A673 (cell line): ENCODE data around the gene THY1. TPM values are rescaled to one million over a fixed set of nuclear protein-coding genes. Genes with fewer than 3 reads are reported as not detected.

Experiments used
- BruUV-seq: library from RNA; stranded (reverse); fragments of 400-500 nt; replicated peaks from 2 replicates; lab custom pipeline; 2021; lab: Mats Ljungman, UMichigan
- CTCF ChIA-PET: fragments of 300-600 bp; sonication (Branson Sonifier 250); formaldehyde crosslinking; loops from one replicate; lab custom pipeline; 2022; ENCODE audit warnings: antibody characterized with exemption; lab: Charles Lee
- POLR2A ChIA-PET: fragments of 300-600 bp; sonication (Branson Sonifier 250); formaldehyde crosslinking; loops from one replicate; lab custom pipeline; 2022; ENCODE audit warnings: antibody characterized with exemption; ENCODE audit not compliant: low non-redundant PET; lab: Charles Lee
- DNase-seq: peaks from one replicate; pipeline ENCODE4 v3.0.0-alpha.2; 2015; ENCODE audit warnings: low spot score
- H3K27ac ChIP-seq: fragments of 200-600 bp; sonication (generic); 2 replicates; pipeline ENCODE4 v1.5.1; 2016; ENCODE audit warnings: mixed run types, low read depth, mild to moderate bottlenecking, mixed read lengths, antibody characterized with exemption, low read length; ENCODE audit not compliant: poor library complexity, severe bottlenecking
- H3K27me3 ChIP-seq: fragments of 200-600 bp; sonication (generic); replicated peaks from 2 replicates; pipeline ENCODE4 v1.6.1; 2017; ENCODE audit warnings: mixed run types, low read depth, mild to moderate bottlenecking, mixed read lengths, antibody characterized with exemption, low read length; ENCODE audit not compliant: insufficient read depth, poor library complexity
- H3K36me3 ChIP-seq: fragments of 200-600 bp; sonication (generic); 2 replicates; pipeline ENCODE4 v1.6.1; 2016; ENCODE audit warnings: mixed run types, mild to moderate bottlenecking, mixed read lengths, antibody characterized with exemption, low read length; ENCODE audit not compliant: insufficient read depth, poor library complexity, severe bottlenecking
- H3K4me1 ChIP-seq: fragments of 200-600 bp; sonication (generic); 2 replicates; pipeline ENCODE4 v1.6.1; 2017; ENCODE audit warnings: mixed run types, mild to moderate bottlenecking, mixed read lengths, antibody characterized with exemption, low read length; ENCODE audit not compliant: insufficient read depth, poor library complexity, severe bottlenecking
- H3K4me3 ChIP-seq: fragments of 200-600 bp; sonication (generic); 2 replicates; pipeline ENCODE4 v1.5.1; 2016; ENCODE audit warnings: low read depth, mixed run types, mild to moderate bottlenecking, mixed read lengths, low read length; ENCODE audit not compliant: poor library complexity, severe bottlenecking
- H3K9me3 ChIP-seq: fragments of 200-600 bp; sonication (generic); 2 replicates; pipeline ENCODE4 v1.6.1; 2016; ENCODE audit warnings: mixed run types, low read depth, mild to moderate bottlenecking, mixed read lengths, antibody characterized with exemption, low read length; ENCODE audit not compliant: poor library complexity, severe bottlenecking
- CTCF ChIP-seq: fragments of 300-800, 200-600 bp; sonication (generic); conservative IDR thresholded peaks from 2 replicates; pipeline ENCODE4 v1.5.1; 2017; ENCODE audit warnings: low read depth, mild to moderate bottlenecking, antibody characterized with exemption, low read length, moderate library complexity, mixed read lengths
- EZH2 ChIP-seq: fragments of 200-600 bp; sonication (generic); IDR thresholded peaks from 2 replicates; pipeline ENCODE4 v1.6.1; 2017; ENCODE audit warnings: borderline replicate concordance, low read depth, mild to moderate bottlenecking, mixed read lengths, antibody characterized with exemption, low read length; ENCODE audit not compliant: poor library complexity, severe bottlenecking
- intact Hi-C: fragments of 100-400 bp; cut with micrococcal nuclease; formaldehyde crosslinking; loops from one replicate; pipeline ENCODE4 v1.10.0; 2022; ENCODE audit not compliant: unreplicated experiment
- total RNA-seq: library from RNA; stranded (reverse); gene quantifications from 2 replicates; pipeline ENCODE4 v1.2.3, GENCODE V29; 2021

THY1 gene
- total RNA-seq, 1 experiment from 2014 or later: 187 TPM

- no TSS peak for BruUV-seq
- intact Hi-C loops: no loop called here
- Histone ChIP-seq H3K27ac (no peak overlapping the region), H3K9me3 (no peaks in the 10 kb centered on the region), H3K36me3 (peaks cover 13% of the 10 kb centered on the region), H3K4me1 (peaks cover 4% of the 10 kb centered on the region), H3K4me3 (no peak overlapping the region), H3K27me3 (no peaks in the 10 kb centered on the region)
- ChIA-PET POLR2A (no interaction called here), CTCF (interaction anchor here (0.7 kb wide), 1 partner anchor 486 kb away, joined by 3 read pairs; no protein-coding TSS in a partner anchor)
- TF ChIP-seq EZH2 (no peak), CTCF (no peak)
- no peak for DNase-seq
These were observed 8.2 kb downstream of the THY1 start for GRCh38 chr11:119414734-119415133.

- BruUV-seq: no TSS peak
- Histone ChIP-seq H3K27ac (no peak overlapping the region), H3K36me3 (peaks cover 9% of the 10 kb centered on the region), H3K27me3 (no peaks in the 10 kb centered on the region), H3K4me3 (no peak overlapping the region), H3K4me1 (peaks cover 4% of the 10 kb centered on the region), H3K9me3 (no peaks in the 10 kb centered on the region)
- no peak for TF ChIP-seq CTCF
- TF ChIP-seq EZH2: no peak
- DNase-seq: no peak
- CTCF ChIA-PET: no interaction called here
- intact Hi-C loops: no loop called here
- POLR2A ChIA-PET: no interaction called here
These were observed 8.7 kb downstream of the THY1 start for GRCh38 chr11:119414321-119414720.

- no peak overlapping the region for H3K27ac ChIP-seq
- CTCF ChIA-PET: no interaction called here
- BruUV-seq: no TSS peak
- no peaks in the 10 kb centered on the region for H3K27me3 ChIP-seq
- H3K4me1 ChIP-seq: peaks cover under 1% of the 10 kb centered on the region
- H3K36me3 ChIP-seq: no peaks in the 10 kb centered on the region
- DNase-seq: no peak
- H3K9me3 ChIP-seq: no peaks in the 10 kb centered on the region
- intact Hi-C loops: no loop called here
- TF ChIP-seq EZH2 (no peak), CTCF (no peak)
- POLR2A ChIA-PET: no interaction called here
- no peak overlapping the region for H3K4me3 ChIP-seq
These were observed 10.9 kb downstream of the THY1 start for GRCh38 chr11:119412072-119412471.
